ENCODE results near the gene ACTG1. TPM values are rescaled to one million over a fixed set of nuclear protein-coding genes. Genes with fewer than 3 reads are reported as not detected.

ACTG1 gene
- total RNA-seq, 1 experiment from 2014 or later: 3,455 TPM

GRCh38 chr17:81484195-81484979 is 28.2 kb downstream of the ACTG1 start:
- H3K27me3 Mint-ChIP-seq (ENCODE audit: low read depth): peaks cover 64% of the 10 kb centered on the region
- ChIA-PET CTCF (interaction anchor here (0.6 to 2.8 kb wide), 61 partner anchors 9 to 364 kb away, joined by 3 to 62 read pairs (median 6); partner anchors contain the start of genes BAHCC1, CEP131, FAAP100 and NDUFAF8), POLR2A (interaction anchor here (0.7 to 1.8 kb wide), 6 partner anchors 16 to 34 kb away, joined by 3 to 7 read pairs (median 4); no protein-coding TSS in a partner anchor)
- H3K9me3 Mint-ChIP-seq: no peaks in the 10 kb centered on the region
- peak; percentile 64 for ATAC-seq
- no peak overlapping the region for H3K27ac Mint-ChIP-seq
- H3K36me3 Mint-ChIP-seq: no peaks in the 10 kb centered on the region
- H3K4me3 Mint-ChIP-seq: peak overlapping the region; percentile 52
- peaks cover 11% of the 10 kb centered on the region for H3K4me1 Mint-ChIP-seq
- DNase-seq (ENCODE audit: low spot score): peak; percentile 93
- no peak for TF ChIP-seq ZBTB21 (CRISPR knock-in tag; IDR thresholded peaks at IDR 0.05; ENCODE audit: borderline replicate concordance)
- TF ChIP-seq TEAD4 (CRISPR knock-in tag; IDR thresholded peaks at IDR 0.05): no peak
- no peak for TF ChIP-seq ZNF532 (CRISPR knock-in tag; IDR thresholded peaks at IDR 0.05; ENCODE audit: borderline replicate concordance)
- no peak for TF ChIP-seq ELF4 (CRISPR knock-in tag; IDR thresholded peaks at IDR 0.05; ENCODE audit: low read depth)
- TF ChIP-seq USF1 (CRISPR knock-in tag; IDR thresholded peaks at IDR 0.05): peak; percentile 28; the same call in 1 of the 2 replicates
- 0 out of 2 replicates have a peak, but pooled peaks have one; percentile 24 for TF ChIP-seq FOXK1 (CRISPR knock-in tag; IDR thresholded peaks at IDR 0.05)
- TF ChIP-seq MYBL2 (CRISPR knock-in tag; IDR thresholded peaks at IDR 0.05): peak; percentile 73; the same call in 1 of the 2 replicates
- no peak for TF ChIP-seq ZNF138 (CRISPR knock-in tag; conservative IDR thresholded peaks at IDR 0.05)
- TF ChIP-seq PRRX2 (CRISPR knock-in tag; IDR thresholded peaks at IDR 0.05): no peak
- TF ChIP-seq RORB (CRISPR knock-in tag; IDR thresholded peaks at IDR 0.05): no peak
- no peak for TF ChIP-seq ZNF425 (CRISPR knock-in tag; conservative IDR thresholded peaks at IDR 0.05)
- peak; percentile 82; the same call in 1 of the 2 replicates for TF ChIP-seq KAT7 (CRISPR knock-in tag; IDR thresholded peaks at IDR 0.05; ENCODE audit: borderline replicate concordance)
- TF ChIP-seq STAT6 (CRISPR knock-in tag; conservative IDR thresholded peaks at IDR 0.05; ENCODE audit: low read depth): no peak
- no peak for TF ChIP-seq IRF2 (CRISPR knock-in tag; IDR thresholded peaks at IDR 0.05; ENCODE audit: borderline replicate concordance, low read depth)
- TF ChIP-seq EMX1 (CRISPR knock-in tag; IDR thresholded peaks at IDR 0.05): no peak
- TF ChIP-seq ZNF396 (CRISPR knock-in tag; IDR thresholded peaks at IDR 0.05; ENCODE audit: borderline replicate concordance): no peak
- no peak; the same call in 1 of the 2 replicates for TF ChIP-seq NFE2L1 (CRISPR knock-in tag; IDR thresholded peaks at IDR 0.05)
- TF ChIP-seq JAZF1 (CRISPR knock-in tag; IDR thresholded peaks at IDR 0.05): no peak
- TF ChIP-seq ZNF512 (CRISPR knock-in tag; IDR thresholded peaks at IDR 0.05; ENCODE audit: borderline replicate concordance): no peak
- no peak for TF ChIP-seq ATF6 (CRISPR knock-in tag; IDR thresholded peaks at IDR 0.05)
- no peak for TF ChIP-seq ATF2 (CRISPR knock-in tag; IDR thresholded peaks at IDR 0.05; ENCODE audit: borderline replicate concordance, low read depth)

Measured in WTC11 (cell line).